NCI-H2081 treated with DMSO at 0.1 percent for 48 hours (cell line): Measurements from ENCODE around the gene CADPS2.
"Not testable (repeated sequence)": the region's sequence is repeated elsewhere in the genome, so short reads cannot be mapped to it uniquely, and the experiment has no call there.

ENCODE experiments used
- DNase-seq: peaks from one replicate; lab custom pipeline; 2025; lab: John Stamatoyannopoulos, UW

Gene CADPS2

DNA sequence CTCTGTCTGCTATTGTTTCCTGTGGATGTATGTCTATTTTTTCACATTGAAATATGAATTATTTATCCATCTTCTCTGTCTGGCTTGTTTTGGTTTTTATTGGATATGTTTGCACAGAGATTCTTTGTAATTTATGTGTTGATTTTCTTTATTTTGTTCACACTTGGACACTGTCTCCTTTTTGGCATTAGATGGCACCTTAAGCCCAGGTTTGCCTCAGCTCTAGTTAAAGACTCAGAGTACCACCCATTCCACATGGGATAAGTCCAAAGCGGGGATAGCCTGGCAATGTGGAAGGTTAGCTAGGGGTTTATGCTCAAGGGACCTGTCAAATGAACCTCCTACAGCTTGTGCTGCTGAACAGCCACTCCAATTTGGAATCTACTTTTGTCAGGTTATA, 595.8 kb downstream of the CADPS2 start:
- DNase-seq: no peak

DNA sequence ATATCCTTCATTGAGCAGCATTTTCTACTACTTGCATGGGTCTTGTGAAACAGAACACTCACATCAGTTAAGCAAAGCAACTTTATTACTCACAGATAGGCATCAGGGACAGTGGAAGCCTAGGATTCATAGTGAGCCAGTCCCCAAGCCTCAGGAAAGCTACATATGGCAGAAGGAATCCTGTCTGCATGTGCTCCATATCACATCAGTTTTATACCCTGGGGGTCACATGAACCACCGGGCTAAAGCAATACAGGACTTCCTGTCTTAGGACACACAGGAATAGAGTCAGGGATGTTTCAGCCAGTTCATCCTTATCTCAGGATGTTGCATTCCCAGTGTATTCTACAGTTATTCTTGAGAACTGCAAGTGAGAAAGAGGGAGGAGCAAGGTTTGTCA, 596.8 kb downstream of the CADPS2 start:
- DNase-seq: no peak

DNA sequence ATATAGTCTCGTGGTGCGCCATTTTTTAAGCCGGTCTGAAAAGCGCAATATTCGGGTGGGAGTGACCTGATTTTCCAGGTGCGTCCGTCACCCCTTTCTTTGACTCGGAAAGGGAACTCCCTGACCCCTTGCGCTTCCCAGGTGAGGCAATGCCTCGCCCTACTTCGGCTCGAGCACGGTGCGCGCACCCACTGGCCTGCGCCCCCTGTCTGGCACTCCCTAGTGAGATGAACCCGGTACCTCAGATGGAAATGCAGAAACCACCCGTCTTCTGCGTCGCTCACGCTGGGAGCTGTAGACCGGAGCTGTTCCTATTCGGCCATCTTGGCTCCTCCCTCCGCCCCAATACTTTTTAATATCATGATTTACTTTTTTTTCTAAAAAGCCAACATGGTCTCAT, 601.7 kb downstream of the CADPS2 start:
- not testable (repeated sequence) for DNase-seq

DNA sequence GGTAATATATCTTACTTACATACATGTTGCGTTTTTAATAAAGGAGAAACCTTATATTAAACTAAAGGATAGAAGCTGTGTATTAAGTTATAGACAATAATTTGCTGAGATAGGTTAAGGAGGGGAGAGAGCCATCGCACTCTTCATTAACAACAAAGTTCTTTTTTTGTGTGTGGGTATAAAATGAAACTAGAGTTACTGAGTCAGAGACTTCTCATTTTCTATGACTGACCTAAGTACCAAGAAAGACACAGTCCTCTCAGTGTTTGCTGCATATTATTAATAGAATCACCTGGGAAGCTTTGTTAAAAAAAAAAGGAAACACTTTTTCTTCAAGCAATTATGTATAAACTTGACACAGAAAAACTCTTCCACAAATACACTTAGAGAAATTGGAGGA, 613.1 kb downstream of the CADPS2 start:
- DNase-seq: no peak

DNA sequence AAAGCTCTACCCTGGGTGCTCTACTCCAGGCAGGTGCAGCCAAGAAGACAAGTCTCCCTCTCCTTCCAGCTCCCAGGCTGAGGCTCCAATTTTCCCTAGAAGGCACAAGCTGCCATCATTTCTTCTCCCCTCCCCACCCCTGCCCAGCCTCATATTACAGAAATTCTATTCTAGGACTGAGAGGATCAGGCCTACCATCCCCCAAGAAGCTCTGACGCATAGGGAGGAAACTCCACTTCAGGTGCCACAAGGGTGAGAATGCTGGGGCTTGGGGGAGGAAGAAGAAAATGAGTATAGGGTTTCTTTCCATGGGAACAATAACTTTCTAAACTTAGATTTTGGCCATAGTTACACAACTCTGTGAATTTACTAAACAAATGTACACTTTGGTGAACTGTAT, 617.0 kb downstream of the CADPS2 start:
- no peak for DNase-seq
